B cell (primary cell): ENCODE data around the gene PCBP3. TPM values are rescaled to one million over a fixed set of nuclear protein-coding genes. Genes with fewer than 3 reads are reported as not detected.
"Not testable (repeated sequence)": the region's sequence is repeated elsewhere in the genome, so short reads cannot be mapped to it uniquely, and the experiment has no call there.

Source experiments
- ATAC-seq: fragments of 200-7000 bp; cut with Tn5 transposase; one replicate; pipeline ENCODE4 v1.10.0; 2021; ENCODE audit warnings: low read depth, mild to moderate bottlenecking, moderate number of reproducible peaks, moderate library complexity
- CTCF ChIA-PET: fragments of 350-600 bp; sonication (Branson Sonifier 250); formaldehyde crosslinking; loops from one replicate; lab custom pipeline; 2021; ENCODE audit warnings: antibody characterized with exemption, inconsistent platforms; lab: Charles Lee
- POLR2A ChIA-PET: fragments of 350-600 bp; sonication (Branson Sonifier 250); formaldehyde crosslinking; loops from one replicate; lab custom pipeline; 2021; ENCODE audit warnings: antibody characterized with exemption; lab: Charles Lee
- DNase-seq: peaks from one replicate; pipeline ENCODE4 v3.0.0; 2013
- H2AFZ ChIP-seq: 2 replicates; pipeline ENCODE4 v1.6.1; 2012; ENCODE audit warnings: mild to moderate bottlenecking, low read depth, low read length; ENCODE audit not compliant: insufficient read depth, poor library complexity, severe bottlenecking
- H3K27ac ChIP-seq, 2 donors: 1 replicate in 1 of 2; 2 replicates in 1 of 2; pipeline ENCODE4 v1.5.1; 2012 to 2013; ENCODE audit warnings: low read length in 2 of 2, mild to moderate bottlenecking in 2 of 2, moderate library complexity in 1 of 2
- H3K27me3 ChIP-seq, 4 experiments: fragments of 200-600 bp in 1 of 4; sonication (generic) in 1 of 4; replicated peaks in 1 of 4; 1 replicate in 2 of 4; 2 replicates in 2 of 4; pipeline versions ENCODE4 v1.6.1 to v1.7.0; 2013 to 2016; ENCODE audit warnings: low read length in 3 of 4, mild to moderate bottlenecking in 2 of 4, mixed read lengths in 1 of 4, moderate library complexity in 1 of 4; ENCODE audit not compliant: insufficient read depth in 4 of 4, control insufficient read depth in 3 of 4; ENCODE audit errors: control extremely low read depth in 1 of 4
- H3K36me3 ChIP-seq, 2 experiments: replicated peaks in 1 of 2; 1 replicate in 1 of 2; 2 replicates in 1 of 2; pipeline versions ENCODE4 v1.6.1 to v1.7.1; 2013; ENCODE audit warnings: low read length in 1 of 2; ENCODE audit not compliant: insufficient read depth in 2 of 2, control insufficient read depth in 1 of 2; ENCODE audit errors: control extremely low read depth in 1 of 2, extremely low read depth in 1 of 2
- H3K4me1 ChIP-seq, 2 donors: fragments of 200-600 bp in 1 of 2; sonication (generic) in 1 of 2; 1 replicate in 1 of 2; 2 replicates in 1 of 2; pipeline versions ENCODE4 v1.5.1 to v1.6.1; 2013 to 2017; ENCODE audit warnings: low read length in 2 of 2; ENCODE audit not compliant: control insufficient read depth in 2 of 2, insufficient read depth in 2 of 2
- H3K4me2 ChIP-seq: replicated peaks from 2 replicates; pipeline ENCODE3; 2012; ENCODE audit warnings: mild to moderate bottlenecking, low read depth, low read length; ENCODE audit not compliant: poor library complexity, severe bottlenecking
- H3K4me3 ChIP-seq, 5 experiments: fragments of 200-600 bp in 1 of 5; sonication (generic) in 1 of 5; 1 replicate in 3 of 5; 2 replicates in 2 of 5; pipeline versions ENCODE4 v1.5.1 to v1.7.0; 2011 to 2016; ENCODE audit warnings: low read length in 4 of 5, mild to moderate bottlenecking in 4 of 5, low read depth in 2 of 5, control low read depth in 1 of 5, moderate library complexity in 1 of 5; ENCODE audit not compliant: insufficient read depth in 1 of 5; ENCODE audit errors: control extremely low read depth in 1 of 5, extremely low read depth in 1 of 5
- H3K79me2 ChIP-seq: fragments of 200-600 bp; sonication (generic); one replicate; pipeline ENCODE4 v1.6.0; 2016; ENCODE audit warnings: low read length; ENCODE audit not compliant: control insufficient read depth, insufficient read depth
- H3K9ac ChIP-seq: fragments of 200-600 bp; sonication (generic); 2 replicates; pipeline ENCODE4 v1.6.1; 2017; ENCODE audit warnings: mild to moderate bottlenecking, low read length, moderate library complexity
- H3K9me3 ChIP-seq, 3 donors: one replicate each; pipeline versions ENCODE4 v1.6.1 to v1.7.1; 2013; ENCODE audit warnings: low read length in 2 of 3; ENCODE audit not compliant: control insufficient read depth in 2 of 3, insufficient read depth in 1 of 3; ENCODE audit errors: control extremely low read depth in 1 of 3
- H4K20me1 ChIP-seq: 2 replicates; pipeline ENCODE4 v1.6.0; 2012; ENCODE audit warnings: mild to moderate bottlenecking, low read length; ENCODE audit not compliant: insufficient read depth, control insufficient read depth, poor library complexity, severe bottlenecking
- H3K27ac Mint-ChIP-seq: one replicate; pipeline ENCODE4 v1.8.0; 2021; ENCODE audit warnings: mixed read lengths
- H3K27me3 Mint-ChIP-seq: one replicate; pipeline ENCODE4 v1.8.0; 2021; ENCODE audit warnings: mixed read lengths
- H3K4me1 Mint-ChIP-seq: one replicate; pipeline ENCODE4 v1.8.0; 2021; ENCODE audit warnings: mixed read lengths
- H3K4me3 Mint-ChIP-seq: one replicate; pipeline ENCODE4 v1.8.0; 2021; ENCODE audit warnings: mixed read lengths
- H3K9me3 Mint-ChIP-seq: one replicate; pipeline ENCODE4 v1.8.0; 2022; ENCODE audit warnings: mixed read lengths; ENCODE audit not compliant: insufficient read depth
- CTCF ChIP-seq: fragments of 200-600 bp; IDR thresholded peaks from one replicate; pipeline ENCODE4 v1.8.0; 2022; ENCODE audit warnings: antibody characterized with exemption, mild to moderate bottlenecking
- EZH2 ChIP-seq: IDR thresholded peaks from 2 replicates; pipeline ENCODE4 v1.6.1; 2012; ENCODE audit warnings: borderline replicate concordance, low read depth, mild to moderate bottlenecking, moderate library complexity, low read length; ENCODE audit not compliant: insufficient read depth, poor library complexity, severe bottlenecking
- WGBS: methylation state at CpG from one replicate; pipeline ENCODE4 v1.1.5; 2013; ENCODE audit warnings: missing lambda C conversion rate; ENCODE audit not compliant: insufficient coverage; 5-methylcytosine and 5-hydroxymethylcytosine counted together
- intact Hi-C: fragments of 100-400 bp; cut with micrococcal nuclease; formaldehyde crosslinking; loops from one replicate; pipeline ENCODE4 v1.10.0; 2022
- polyA plus RNA-seq: library from polyadenylated mRNA; depleted of rRNA; stranded (reverse); fragments of >200 nt; gene quantifications from 2 replicates; pipeline ENCODE4 v1.2.3, GENCODE V29; 2012
- total RNA-seq, 2 donors: library from RNA; stranded (reverse); fragments of 120-200 nt in 1 of 2; gene quantifications; 1 replicate in 1 of 2; 2 replicates in 1 of 2; pipeline versions ENCODE4 v1.2.3 to v1.2.4, GENCODE V29; 2013 to 2022

PCBP3 gene
- total and polyA plus RNA-seq, 2 donors (not counting 1 experiment from before 2014, with no cell fraction given) = 0.45 to 2.7 TPM

GRCh38 chr21:45895778-45896370 lies 252.3 kb downstream of the PCBP3 start:
- H3K36me3 ChIP-seq = no peaks in the 10 kb centered on the region
- H3K4me3 Mint-ChIP-seq = no peak overlapping the region
- no peak overlapping the region for H3K27ac ChIP-seq
- DNase-seq = no peak
- no peaks in the 10 kb centered on the region for H3K27me3 Mint-ChIP-seq
- WGBS = 94% methylated on average over 17 of the region's 17 CpGs
- H3K79me2 ChIP-seq = no peaks in the 10 kb centered on the region
- H3K9me3 Mint-ChIP-seq = no peaks in the 10 kb centered on the region
- H3K4me3 ChIP-seq = no peak overlapping the region
- H2AFZ ChIP-seq = no peak overlapping the region
- H3K9me3 ChIP-seq = peaks cover 0 to 6% (median 0%) of the 10 kb centered on the region in 3 donors
- H4K20me1 ChIP-seq = no peaks in the 10 kb centered on the region
- H3K9ac ChIP-seq = no peak overlapping the region
- H3K4me2 ChIP-seq = no peak overlapping the region
- TF ChIP-seq CTCF (no peak), EZH2 (no peak)
- no peak for ATAC-seq
- ChIA-PET POLR2A (no interaction called here), CTCF (no interaction called here)
- intact Hi-C loops = no loop called here
- peaks cover 16 to 20% of the 10 kb centered on the region in 2 donors for H3K4me1 ChIP-seq
- peaks cover 21% of the 10 kb centered on the region for H3K4me1 Mint-ChIP-seq
- no peaks in the 10 kb centered on the region for H3K27me3 ChIP-seq
- H3K27ac Mint-ChIP-seq = no peak overlapping the region

- DNase-seq, H3K9me3 ChIP-seq, H3K4me3 Mint-ChIP-seq, H3K4me2 ChIP-seq, H3K27ac Mint-ChIP-seq, H2AFZ ChIP-seq, H3K9me3 Mint-ChIP-seq, POLR2A ChIA-PET, ATAC-seq, H3K36me3 ChIP-seq, H3K9ac ChIP-seq, intact Hi-C loops, H3K27ac ChIP-seq, H3K27me3 ChIP-seq, CTCF ChIA-PET, H3K27me3 Mint-ChIP-seq, H3K4me3 ChIP-seq, H3K79me2 ChIP-seq, H4K20me1 ChIP-seq: not testable (repeated sequence)
- peaks cover 18% of the 10 kb centered on the region for H3K4me1 Mint-ChIP-seq
- peaks cover 16 to 17% of the 10 kb centered on the region in 2 donors for H3K4me1 ChIP-seq
- 89% methylated on average over 18 of the region's 18 CpGs for WGBS
Measured at GRCh38 chr21:45896431-45896830, 252.9 kb downstream of the PCBP3 start.
